Stimulated activated CD8-positive, alpha-beta memory T cell treated with anti-CD3 and anti-CD28 coated beads, Interleukin-12 subunit alpha, Interleukin-12 subunit beta, amount 100 ng/mL, for 24 hours (primary cell): Measurements from ENCODE around the gene ENDOD1.
"Not testable (repeated sequence)": the region's sequence is repeated elsewhere in the genome, so short reads cannot be mapped to it uniquely, and the experiment has no call there.

Experiments used
- DNase-seq: peaks from one replicate; pipeline ENCODE4 v3.0.0-alpha.2; 2020; ENCODE audit errors: extremely low read depth

The ENDOD1 gene, protein sequence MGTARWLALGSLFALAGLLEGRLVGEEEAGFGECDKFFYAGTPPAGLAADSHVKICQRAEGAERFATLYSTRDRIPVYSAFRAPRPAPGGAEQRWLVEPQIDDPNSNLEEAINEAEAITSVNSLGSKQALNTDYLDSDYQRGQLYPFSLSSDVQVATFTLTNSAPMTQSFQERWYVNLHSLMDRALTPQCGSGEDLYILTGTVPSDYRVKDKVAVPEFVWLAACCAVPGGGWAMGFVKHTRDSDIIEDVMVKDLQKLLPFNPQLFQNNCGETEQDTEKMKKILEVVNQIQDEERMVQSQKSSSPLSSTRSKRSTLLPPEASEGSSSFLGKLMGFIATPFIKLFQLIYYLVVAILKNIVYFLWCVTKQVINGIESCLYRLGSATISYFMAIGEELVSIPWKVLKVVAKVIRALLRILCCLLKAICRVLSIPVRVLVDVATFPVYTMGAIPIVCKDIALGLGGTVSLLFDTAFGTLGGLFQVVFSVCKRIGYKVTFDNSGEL

GRCh38 chr11:95089620-95090542 is at the start of gene ENDOD1:
TSS of gene ENDOD1 (plus strand) at chr11:95089846. CDS start at chr11:95089928, 82 bp downstream.
- peak; percentile 59 for DNase-seq

DNA sequence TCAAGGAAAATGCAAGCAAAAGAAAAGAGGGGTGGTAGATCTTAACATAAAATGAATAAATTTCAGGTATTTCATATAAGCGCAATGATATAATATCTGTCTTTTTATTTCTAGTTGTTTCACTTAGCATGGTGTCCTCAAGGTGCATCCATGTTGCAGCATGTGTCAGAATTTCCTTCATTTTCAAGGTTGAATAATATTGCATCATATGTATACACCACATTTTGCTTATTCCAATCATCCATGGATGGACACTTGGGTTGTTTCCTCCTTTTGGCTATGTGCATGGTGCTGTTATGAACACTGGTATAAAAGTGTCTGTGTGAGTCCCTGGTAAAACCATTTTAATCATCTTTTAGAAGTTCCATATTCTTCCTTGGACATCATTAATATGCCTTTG is 47.4 kb upstream of the ENDOD1 start:
- no peak for DNase-seq

GRCh38 chr11:95042906-95043305 is 46.7 kb upstream of the ENDOD1 start:
- DNase-seq, result no peak

DNA sequence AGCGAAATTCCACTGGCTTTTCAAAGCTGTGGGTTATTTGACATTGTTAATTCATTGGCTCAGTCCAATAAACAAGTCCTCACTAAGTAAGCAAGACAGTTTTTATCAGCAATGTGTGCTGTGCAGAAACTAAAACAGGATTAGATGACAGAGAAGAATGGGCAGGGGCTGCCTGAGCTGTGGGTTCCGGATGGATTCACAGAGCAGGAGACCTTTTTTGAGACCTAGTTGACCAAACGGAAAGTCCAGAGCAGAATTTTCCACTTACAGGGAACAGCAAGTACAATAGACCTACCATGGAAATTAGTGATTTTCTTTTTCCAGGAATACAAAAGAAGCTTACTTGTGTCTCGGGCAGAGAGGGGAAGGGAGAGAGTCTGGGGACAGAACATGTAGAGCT is 45.6 kb upstream of the ENDOD1 start:
- DNase-seq, result no peak

DNA sequence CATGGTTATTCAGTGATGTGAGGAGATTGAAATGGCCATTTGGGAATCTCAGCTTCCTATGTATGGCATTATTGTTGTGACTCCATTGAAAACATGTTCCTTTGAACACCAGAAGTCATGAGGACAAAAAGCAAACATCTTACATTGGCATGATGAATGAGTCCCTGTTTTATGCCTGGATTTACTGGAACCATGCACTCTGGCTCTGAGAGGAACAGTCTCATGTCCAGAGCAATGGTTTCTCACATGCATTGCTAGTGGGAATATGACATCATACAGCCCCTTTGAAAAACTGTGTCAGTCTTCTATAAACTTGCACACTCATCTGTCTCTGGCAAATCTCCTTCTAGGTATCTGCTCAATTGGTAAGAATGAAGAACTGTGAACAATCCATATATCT is 43.8 kb upstream of the ENDOD1 start:
- no peak for DNase-seq

DNA sequence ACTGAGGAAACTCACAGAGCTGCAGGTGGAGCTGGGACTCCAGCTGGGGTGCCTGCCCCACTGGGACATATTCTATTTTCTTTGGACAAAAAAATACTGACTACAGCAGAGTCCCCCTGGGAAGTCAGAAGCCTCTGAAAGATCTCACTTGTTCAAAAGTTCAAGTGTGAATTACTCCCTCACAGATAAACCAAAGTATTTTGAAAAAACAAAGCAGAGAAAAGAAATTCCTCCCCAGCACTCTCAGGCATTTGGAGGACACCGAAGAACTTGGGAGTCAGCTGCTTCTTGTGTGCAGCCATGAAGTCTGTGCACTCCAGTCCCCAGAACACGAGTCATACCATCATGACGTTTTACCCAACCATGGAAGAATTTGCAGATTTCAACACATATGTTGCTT is 40.5 kb upstream of the ENDOD1 start, which contains the start of gene KDM4F:
TSS of gene KDM4F (plus strand) at position 301 of the 400 bp plus-strand sequence.
- DNase-seq, result not testable (repeated sequence)

DNA sequence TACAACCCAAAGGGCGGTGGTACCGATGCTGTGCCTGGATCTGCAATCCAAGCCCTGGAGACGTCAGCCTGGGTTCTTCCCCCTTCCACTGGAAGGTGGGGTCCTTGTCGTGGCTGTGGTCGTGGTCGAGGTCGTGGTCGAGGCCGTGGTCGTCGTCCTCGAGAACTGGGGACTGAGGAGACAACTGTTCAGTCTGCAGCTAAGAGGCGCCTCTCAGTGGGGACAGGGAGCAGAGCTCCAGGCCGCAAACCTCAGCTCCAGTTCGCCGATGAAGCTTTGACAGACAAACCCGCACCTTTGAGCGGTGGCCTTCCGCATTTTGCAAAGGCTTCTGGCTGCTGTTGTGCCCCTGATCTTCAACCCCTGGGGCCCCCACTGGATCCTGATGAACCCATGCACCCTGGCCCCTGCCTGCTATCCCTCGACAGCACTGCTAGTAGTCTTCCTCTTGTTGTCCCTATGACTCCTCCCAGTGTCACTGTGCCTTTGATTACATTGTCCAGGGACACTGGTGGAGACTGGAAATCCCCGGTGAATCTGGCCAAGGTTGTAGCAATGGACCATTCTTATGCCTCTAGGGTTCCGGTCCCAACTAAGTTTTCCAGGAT is 38.9 kb upstream of the ENDOD1 start:
- no peak for DNase-seq

DNA sequence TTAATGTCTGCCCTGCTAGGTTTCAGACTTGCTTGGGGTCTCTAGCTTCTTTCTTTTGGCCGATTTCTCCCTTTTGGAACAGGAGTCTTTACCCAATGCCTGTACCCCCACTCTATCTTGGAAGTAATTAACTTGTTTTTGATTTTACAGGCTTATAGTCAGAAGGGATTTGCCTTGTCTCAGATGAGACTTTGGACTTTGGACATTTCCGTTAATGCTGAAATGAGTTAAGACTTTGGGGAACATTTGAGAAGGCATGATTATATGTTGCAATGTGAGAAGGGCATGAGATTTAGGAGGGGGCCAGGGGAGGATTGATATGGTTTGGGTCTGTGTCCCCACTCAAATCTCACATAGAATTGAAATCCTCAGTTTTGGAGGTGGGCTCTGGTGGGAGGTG is 35.3 kb upstream of the ENDOD1 start:
- DNase-seq, result no peak

GRCh38 chr11:95055283-95055897 is 34.3 kb upstream of the ENDOD1 start:
- no peak for DNase-seq

- DNase-seq, result no peak
Observed at GRCh38 chr11:95057959-95058358, 31.7 kb upstream of the ENDOD1 start.

- DNase-seq, result no peak
Observed at GRCh38 chr11:95058621-95059020, 31.0 kb upstream of the ENDOD1 start.

DNA sequence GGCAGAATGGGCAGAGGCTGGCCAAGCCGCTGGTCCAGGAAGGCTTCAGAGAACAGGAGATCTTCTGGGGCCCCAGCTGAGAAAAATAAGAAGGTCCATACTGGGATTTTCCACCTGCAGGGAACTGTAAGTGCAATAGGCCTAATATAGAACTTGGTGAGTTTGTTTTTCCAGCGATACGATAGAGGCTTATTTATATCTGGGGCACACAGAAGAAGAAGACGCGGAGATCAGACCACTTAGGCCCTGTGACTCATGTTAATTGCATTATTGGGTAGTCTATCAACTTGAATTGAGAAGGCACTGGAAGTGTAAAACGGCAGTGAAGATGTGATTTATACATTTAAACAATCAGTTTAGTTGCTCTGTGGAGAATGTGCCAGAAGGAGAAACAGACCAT is 30.6 kb upstream of the ENDOD1 start:
- DNase-seq, result no peak

GRCh38 chr11:95065336-95065735 is 24.3 kb upstream of the ENDOD1 start:
- DNase-seq, result no peak

- DNase-seq, result no peak
Observed at GRCh38 chr11:95066716-95067038, 23.0 kb upstream of the ENDOD1 start, which contains the start of gene SRSF8. TSS of gene SRSF8 (plus strand) at chr11:95066919. CDS start at chr11:95067227, 308 bp downstream.

- DNase-seq, result peak; percentile 41
Observed at GRCh38 chr11:95067039-95067840, 22.4 kb upstream of the ENDOD1 start.

GRCh38 chr11:95067841-95068219 is 21.8 kb upstream of the ENDOD1 start:
- no peak for DNase-seq

DNA sequence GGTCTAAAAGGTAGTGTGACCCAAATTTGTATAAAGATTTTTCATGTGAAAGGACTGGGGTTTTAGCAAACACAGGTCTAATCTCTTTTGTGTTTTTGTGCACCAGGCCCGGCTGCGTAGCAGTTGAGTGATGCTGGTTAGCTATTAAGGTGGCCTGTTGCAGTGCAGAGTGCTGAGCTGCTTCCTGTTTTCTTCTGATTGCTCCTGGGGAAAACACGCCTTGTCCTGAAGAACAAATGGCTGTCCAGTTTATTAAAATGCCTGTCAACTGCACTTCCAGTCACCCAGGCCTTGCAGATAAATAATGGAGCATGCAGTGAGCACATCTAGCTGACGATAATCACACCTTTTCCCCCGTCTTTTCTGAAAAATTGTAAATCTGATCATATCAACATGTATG is 21.1 kb upstream of the ENDOD1 start:
- no peak for DNase-seq

DNA sequence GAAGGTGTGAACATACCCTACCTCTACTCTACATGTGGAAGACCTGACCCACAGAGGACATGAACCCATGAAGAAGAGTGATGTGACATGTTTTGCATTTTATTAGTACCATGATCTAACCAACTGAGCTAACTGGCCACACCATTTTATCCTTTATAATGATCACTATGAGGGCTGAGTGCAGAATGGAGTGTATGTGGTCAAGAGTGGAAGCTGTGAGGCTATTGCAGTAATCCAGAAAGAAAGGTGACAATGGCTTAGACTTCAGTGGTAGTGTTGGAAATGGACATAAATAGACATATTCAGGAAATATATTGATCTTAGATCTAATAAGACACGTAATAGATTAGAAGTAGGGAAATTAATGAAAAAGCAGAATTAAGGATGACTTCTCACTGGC is 19.2 kb upstream of the ENDOD1 start:
- DNase-seq, result no peak

GRCh38 chr11:95072948-95073347 is 16.7 kb upstream of the ENDOD1 start:
- DNase-seq, result no peak

GRCh38 chr11:95074792-95075563 is 14.7 kb upstream of the ENDOD1 start:
- no peak for DNase-seq
